Liver (tissue), 9 donors: ENCODE results near the gene CADPS. TPM values are rescaled to one million over a fixed set of nuclear protein-coding genes. Genes with fewer than 3 reads are reported as not detected.
A peak's percentile ranks its signal among the peaks of the same experiment; 100 is the strongest.

Experiments
- DNase-seq: peaks from one replicate; pipeline ENCODE4 v3.0.0-alpha.2; 2017; ENCODE audit warnings: low spot score
- H3K27ac ChIP-seq, 2 donors: one replicate each; pipeline ENCODE4 v1.7.0; 2013; ENCODE audit warnings: inconsistent platforms in 2 of 2, low read length in 2 of 2, control low read depth in 1 of 2, low read depth in 1 of 2, mild to moderate bottlenecking in 1 of 2
- H3K27me3 ChIP-seq, 4 donors: one replicate each; pipeline versions ENCODE4 v1.6.1 to v1.7.0; 2013; ENCODE audit warnings: low read length in 3 of 4, inconsistent platforms in 1 of 4, mild to moderate bottlenecking in 1 of 4, moderate library complexity in 1 of 4; ENCODE audit not compliant: control insufficient read depth in 4 of 4, insufficient read depth in 4 of 4
- H3K36me3 ChIP-seq, 4 donors: one replicate each; pipeline versions ENCODE4 v1.6.1 to v1.7.0; 2013; ENCODE audit warnings: low read length in 3 of 4, mild to moderate bottlenecking in 3 of 4, low read depth in 1 of 4, moderate library complexity in 1 of 4; ENCODE audit not compliant: control insufficient read depth in 4 of 4, insufficient read depth in 3 of 4
- H3K4me1 ChIP-seq, 4 donors: one replicate each; pipeline versions ENCODE4 v1.6.1 to v1.7.0; 2013; ENCODE audit warnings: low read length in 3 of 4, mild to moderate bottlenecking in 3 of 4, moderate library complexity in 1 of 4; ENCODE audit not compliant: control insufficient read depth in 4 of 4, insufficient read depth in 4 of 4
- H3K4me3 ChIP-seq, 3 donors: one replicate each; pipeline versions ENCODE4 v1.6.1 to v1.7.0; 2013; ENCODE audit warnings: low read length in 3 of 3, control low read depth in 1 of 3, low read depth in 1 of 3, mild to moderate bottlenecking in 1 of 3
- H3K9ac ChIP-seq, 2 donors: one replicate each; pipeline ENCODE4 v1.7.0; 2013; ENCODE audit warnings: low read length in 2 of 2, mild to moderate bottlenecking in 2 of 2, moderate library complexity in 2 of 2, control low read depth in 1 of 2, low read depth in 1 of 2
- H3K9me3 ChIP-seq, 4 donors: one replicate each; pipeline versions ENCODE4 v1.6.1 to v1.7.0; 2013; ENCODE audit warnings: low read length in 3 of 4; ENCODE audit not compliant: control insufficient read depth in 4 of 4
- ATF3 ChIP-seq: IDR thresholded peaks from 2 replicates; pipeline ENCODE4 v1.6.1; 2016; ENCODE audit warnings: antibody characterized with exemption
- CTCF ChIP-seq: fragments of 150-350 bp; IDR thresholded peaks from 2 replicates; pipeline ENCODE4 v1.5.1; 2017; ENCODE audit warnings: improper control_type of control experiment, low read depth, low read length; ENCODE audit not compliant: missing input control
- FOXA1 ChIP-seq: IDR thresholded peaks from 2 replicates; pipeline ENCODE4 v1.6.1; 2016; ENCODE audit warnings: antibody characterized with exemption
- FOXA2 ChIP-seq: IDR thresholded peaks from 2 replicates; pipeline ENCODE4 v1.6.1; 2016; ENCODE audit warnings: antibody characterized with exemption
- GABPA ChIP-seq, 2 donors: IDR thresholded peaks in 1 of 2; conservative IDR thresholded peaks in 1 of 2; 2 replicates each; pipeline ENCODE4 v1.6.1; 2016; ENCODE audit warnings: antibody characterized with exemption in 2 of 2, mild to moderate bottlenecking in 1 of 2, moderate library complexity in 1 of 2
- HNF4A ChIP-seq, 2 donors: conservative IDR thresholded peaks; 2 replicates each; pipeline ENCODE4 v1.6.1; 2016; ENCODE audit warnings: antibody characterized with exemption in 2 of 2, mild to moderate bottlenecking in 2 of 2
- HNF4G ChIP-seq: IDR thresholded peaks from 2 replicates; pipeline ENCODE4 v1.6.1; 2016; ENCODE audit warnings: antibody characterized with exemption
- JUND ChIP-seq, 2 donors: IDR thresholded peaks; 2 replicates each; pipeline ENCODE4 v1.6.1; 2016; ENCODE audit warnings: antibody characterized with exemption in 2 of 2
- MAX ChIP-seq: IDR thresholded peaks from 2 replicates; pipeline ENCODE4 v1.6.1; 2016; ENCODE audit warnings: antibody characterized with exemption
- NR2F2 ChIP-seq: IDR thresholded peaks from 2 replicates; pipeline ENCODE4 v1.6.1; 2016; ENCODE audit warnings: antibody characterized with exemption
- RAD21 ChIP-seq, 2 donors: IDR thresholded peaks; 2 replicates each; pipeline ENCODE4 v1.6.1; 2016; ENCODE audit warnings: antibody characterized with exemption in 2 of 2, mild to moderate bottlenecking in 2 of 2
- REST ChIP-seq: IDR thresholded peaks from 2 replicates; pipeline ENCODE4 v1.6.1; 2016; ENCODE audit warnings: antibody characterized with exemption, mild to moderate bottlenecking
- RXRA ChIP-seq, 2 donors: IDR thresholded peaks; 2 replicates each; pipeline ENCODE4 v1.6.1; 2017 to 2018; ENCODE audit warnings: antibody characterized with exemption in 2 of 2, mild to moderate bottlenecking in 1 of 2
- SP1 ChIP-seq: IDR thresholded peaks from 2 replicates; pipeline ENCODE4 v1.6.1; 2018; ENCODE audit warnings: antibody characterized with exemption, mild to moderate bottlenecking
- TAF1 ChIP-seq: conservative IDR thresholded peaks from 2 replicates; pipeline ENCODE4 v1.6.1; 2016; ENCODE audit warnings: antibody characterized with exemption, mild to moderate bottlenecking
- YY1 ChIP-seq: IDR thresholded peaks from 2 replicates; pipeline ENCODE4 v1.6.1; 2016; ENCODE audit warnings: antibody characterized with exemption, mild to moderate bottlenecking
- ZBTB33 ChIP-seq: IDR thresholded peaks from 2 replicates; pipeline ENCODE4 v1.6.1; 2016; ENCODE audit warnings: antibody characterized with exemption
- WGBS: extraction: QIAGEN DNeasy Blood & Tissue Kit; methylation state at CpG from one replicate; pipeline ENCODE4 v1.1.7; 2013; 5-methylcytosine and 5-hydroxymethylcytosine counted together
- polyA plus RNA-seq, 2 donors: library from polyadenylated mRNA; stranded (reverse) in 1 of 2; unstranded in 1 of 2; fragments of 200-250 nt in 1 of 2; fragments of >200 nt in 1 of 2; fragmentation: Nextera tagmentation in 1 of 2; extraction: Ambion mirVana in 1 of 2; gene quantifications; one replicate each; pipeline versions ENCODE4 v1.2.1 to v1.2.3, GENCODE V29; 2013 to 2015
- total RNA-seq, 2 donors: library from RNA; depleted of rRNA; stranded (reverse); fragments of >200 nt; gene quantifications; one replicate each; pipeline ENCODE4 v1.2.3, GENCODE V29; 2014
- donor health status: healthy.
- donor health status: healthy.
- donor health status: healthy.
- donor health status: healthy.
- donor health status: healthy.

Gene CADPS
- total and polyA plus RNA-seq, 4 donors = 0.05 to 0.37 (median 0.17) TPM; not detected in 1

- Histone ChIP-seq H3K9me3 (no peaks in the 10 kb centered on the region), H3K4me1 (peaks cover 19 to 54% (median 31%) of the 10 kb centered on the region in 4 donors), H3K36me3 (no peaks in the 10 kb centered on the region), H3K4me3 (peak overlapping the region in 2 of 3 donors; percentile 27 to 38), H3K27ac (no peak overlapping the region), H3K27me3 (peaks cover 4 to 55% (median 39%) of the 10 kb centered on the region in 4 donors), H3K9ac (no peak overlapping the region)
- TF ChIP-seq HNF4G (no peak), JUND (IDR thresholded peaks at IDR 0.05) (no peak), RXRA (IDR thresholded peaks at IDR 0.05) (no peak), SP1 (no peak), MAX (no peak), REST (no peak), GABPA (IDR thresholded peaks at IDR 0.05 in 1 of 2, conservative IDR thresholded peaks at IDR 0.05 in 1 of 2) (no peak), RAD21 (IDR thresholded peaks at IDR 0.05) (no peak), FOXA2 (no peak), CTCF (no peak), ATF3 (no peak), NR2F2 (no peak), YY1 (no peak), FOXA1 (no peak), TAF1 (no peak), HNF4A (conservative IDR thresholded peaks at IDR 0.05) (no peak), ZBTB33 (no peak)
- 5% methylated on average over 47 of the region's 47 CpGs for WGBS
- DNase-seq = no peak
Measured at GRCh38 chr3:62373714-62374333, 501.4 kb downstream of the CADPS start.
